ENCODE measurements around the gene SMG1. TPM values are rescaled to one million over a fixed set of nuclear protein-coding genes. Genes with fewer than 3 reads are reported as not detected.

The SMG1 gene
- total and polyA plus RNA-seq, 2 of the 13 experiments (the other 11 are each of a cell fraction or from before 2014, with no cell fraction given): 48.7 to 53.7 TPM

DNA sequence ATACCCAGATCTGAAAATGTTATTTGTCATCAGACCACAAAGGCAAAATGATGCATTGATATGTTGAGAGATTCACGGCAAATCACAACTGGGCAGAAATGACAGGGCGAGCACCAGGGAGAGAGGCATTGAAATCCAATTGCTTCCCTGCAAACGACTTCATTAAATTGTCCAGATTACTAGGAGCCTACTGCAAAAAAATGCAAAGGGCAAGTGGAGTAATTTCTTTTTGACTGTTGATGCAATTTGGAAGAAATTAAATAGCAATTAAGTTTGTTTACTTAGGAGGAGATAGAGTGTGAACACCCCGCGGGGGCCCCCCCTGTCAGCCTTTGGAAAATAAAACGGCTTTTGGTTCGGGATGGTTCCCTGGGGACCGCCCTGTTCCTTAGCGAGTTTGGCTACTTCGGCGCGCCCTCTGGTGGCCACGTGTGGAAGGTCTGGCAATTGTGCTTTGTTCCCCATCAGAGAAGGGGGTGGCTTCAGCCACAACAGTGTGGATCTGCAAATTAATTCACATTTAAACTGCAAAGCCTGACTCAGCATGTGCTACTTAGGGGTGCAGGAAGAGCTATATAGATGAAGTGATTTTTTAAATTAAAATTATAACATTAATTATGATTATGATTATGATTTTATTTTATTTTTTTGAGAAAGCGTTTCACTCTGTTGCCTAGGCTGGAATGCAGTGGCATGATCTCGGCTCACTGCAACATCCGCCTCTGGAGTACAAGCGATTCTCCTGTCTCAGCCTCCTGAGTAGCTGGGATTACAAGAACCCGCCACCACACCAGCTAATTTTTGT lies 43.0 kb upstream of the SMG1 start (continued):
- TF ChIP-seq ZBTB43 (CRISPR knock-in tag; conservative IDR thresholded peaks at IDR 0.05) (peak; percentile 26; the same call in 1 of the 2 replicates), ZMYM4 (CRISPR knock-in tag; IDR thresholded peaks at IDR 0.05) (peak; percentile 51; the same call in 1 of the 2 replicates), ELF3 (CRISPR knock-in tag; IDR thresholded peaks at IDR 0.05) (peak; percentile 63; the same call in 1 of the 2 replicates), ZNF770 (CRISPR knock-in tag; IDR thresholded peaks at IDR 0.05) (0 out of 2 replicates have a peak, but pooled peaks have one; percentile 36), GMEB1 (CRISPR knock-in tag; IDR thresholded peaks at IDR 0.05; ENCODE audit: borderline replicate concordance) (peak; percentile 50; the same call in 1 of the 2 replicates), TEAD3 (CRISPR knock-in tag; optimal IDR thresholded peaks at IDR 0.05; ENCODE audit: borderline replicate concordance) (peak; percentile 42), ZMYM3 (CRISPR knock-in tag; IDR thresholded peaks at IDR 0.05) (peak; percentile 25; the same call in 1 of the 2 replicates), ZNF350 (CRISPR knock-in tag; IDR thresholded peaks at IDR 0.05; ENCODE audit: borderline replicate concordance, low read depth) (peak; percentile 35; the same call in 1 of the 2 replicates), MEF2D (CRISPR knock-in tag; IDR thresholded peaks at IDR 0.05) (peak; percentile 42; the same call in 1 of the 2 replicates), ZNF652 (CRISPR knock-in tag; IDR thresholded peaks at IDR 0.05; ENCODE audit: borderline replicate concordance, low read depth) (0 out of 2 replicates have a peak, but pooled peaks have one; percentile 17), HOXA3 (CRISPR knock-in tag; IDR thresholded peaks at IDR 0.05) (peak; percentile 43; the same call in 1 of the 2 replicates), SAP130 (CRISPR knock-in tag; IDR thresholded peaks at IDR 0.05; ENCODE audit: low read depth) (peak; percentile 63), RNF219 (CRISPR knock-in tag; IDR thresholded peaks at IDR 0.05) (0 out of 2 replicates have a peak, but pooled peaks have one; percentile 68), ZNF878 (CRISPR knock-in tag; IDR thresholded peaks at IDR 0.05) (no peak), ZNF629 (CRISPR knock-in tag; conservative IDR thresholded peaks at IDR 0.05) (0 out of 2 replicates have a peak, but pooled peaks have one; percentile 9)
- TF ChIP-seq, protein P1, sequence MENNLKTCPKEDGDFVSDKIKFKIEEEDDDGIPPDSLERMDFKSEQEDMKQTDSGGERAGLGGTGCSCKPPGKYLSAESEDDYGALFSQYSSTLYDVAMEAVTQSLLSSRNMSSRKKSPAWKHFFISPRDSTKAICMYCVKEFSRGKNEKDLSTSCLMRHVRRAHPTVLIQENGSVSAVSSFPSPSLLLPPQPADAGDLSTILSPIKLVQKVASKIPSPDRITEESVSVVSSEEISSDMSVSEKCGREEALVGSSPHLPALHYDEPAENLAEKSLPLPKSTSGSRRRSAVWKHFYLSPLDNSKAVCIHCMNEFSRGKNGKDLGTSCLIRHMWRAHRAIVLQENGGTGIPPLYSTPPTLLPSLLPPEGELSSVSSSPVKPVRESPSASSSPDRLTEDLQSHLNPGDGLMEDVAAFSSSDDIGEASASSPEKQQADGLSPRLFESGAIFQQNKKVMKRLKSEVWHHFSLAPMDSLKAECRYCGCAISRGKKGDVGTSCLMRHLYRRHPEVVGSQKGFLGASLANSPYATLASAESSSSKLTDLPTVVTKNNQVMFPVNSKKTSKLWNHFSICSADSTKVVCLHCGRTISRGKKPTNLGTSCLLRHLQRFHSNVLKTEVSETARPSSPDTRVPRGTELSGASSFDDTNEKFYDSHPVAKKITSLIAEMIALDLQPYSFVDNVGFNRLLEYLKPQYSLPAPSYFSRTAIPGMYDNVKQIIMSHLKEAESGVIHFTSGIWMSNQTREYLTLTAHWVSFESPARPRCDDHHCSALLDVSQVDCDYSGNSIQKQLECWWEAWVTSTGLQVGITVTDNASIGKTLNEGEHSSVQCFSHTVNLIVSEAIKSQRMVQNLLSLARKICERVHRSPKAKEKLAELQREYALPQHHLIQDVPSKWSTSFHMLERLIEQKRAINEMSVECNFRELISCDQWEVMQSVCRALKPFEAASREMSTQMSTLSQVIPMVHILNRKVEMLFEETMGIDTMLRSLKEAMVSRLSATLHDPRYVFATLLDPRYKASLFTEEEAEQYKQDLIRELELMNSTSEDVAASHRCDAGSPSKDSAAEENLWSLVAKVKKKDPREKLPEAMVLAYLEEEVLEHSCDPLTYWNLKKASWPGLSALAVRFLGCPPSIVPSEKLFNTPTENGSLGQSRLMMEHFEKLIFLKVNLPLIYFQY (CRISPR knock-in tag; IDR thresholded peaks at IDR 0.05; ENCODE audit: borderline replicate concordance): peak; percentile 68; the same call in 1 of the 2 replicates
